BLaER1 (cell line): ENCODE data around the gene HNRNPL.
"Not testable (repeated sequence)": the region's sequence is repeated elsewhere in the genome, so short reads cannot be mapped to it uniquely, and the experiment has no call there.

Source experiments
- H3K27ac ChIP-seq: shearing (Covaris generic); formaldehyde crosslinking; 2 replicates; pipeline ENCODE4 v1.8.1; 2022
- H3K27me3 ChIP-seq: shearing (Covaris generic); formaldehyde crosslinking; 2 replicates; pipeline ENCODE4 v1.8.1; 2022
- H3K36me3 ChIP-seq: shearing (Covaris generic); formaldehyde crosslinking; 2 replicates; pipeline ENCODE4 v1.8.1; 2022
- H3K4me1 ChIP-seq: shearing (Covaris generic); formaldehyde crosslinking; 2 replicates; pipeline ENCODE4 v1.8.1; 2022
- H3K4me2 ChIP-seq: shearing (Covaris generic); formaldehyde crosslinking; 2 replicates; pipeline ENCODE4 v1.8.1; 2022
- H3K4me3 ChIP-seq: shearing (Covaris generic); formaldehyde crosslinking; 2 replicates; pipeline ENCODE4 v1.8.1; 2022
- H3K9ac ChIP-seq: shearing (Covaris generic); formaldehyde crosslinking; 2 replicates; pipeline ENCODE4 v1.8.1; 2022
- H3K9me3 ChIP-seq: shearing (Covaris generic); formaldehyde crosslinking; 2 replicates; pipeline ENCODE4 v1.8.1; 2022
- H4K20me1 ChIP-seq: shearing (Covaris generic); formaldehyde crosslinking; 2 replicates; pipeline ENCODE4 v1.8.1; 2022
- Cebpa-rat ChIP-seq: shearing (Covaris generic); IDR thresholded peaks from 2 replicates; pipeline ENCODE4 v1.8.1; 2022

Gene HNRNPL

DNA sequence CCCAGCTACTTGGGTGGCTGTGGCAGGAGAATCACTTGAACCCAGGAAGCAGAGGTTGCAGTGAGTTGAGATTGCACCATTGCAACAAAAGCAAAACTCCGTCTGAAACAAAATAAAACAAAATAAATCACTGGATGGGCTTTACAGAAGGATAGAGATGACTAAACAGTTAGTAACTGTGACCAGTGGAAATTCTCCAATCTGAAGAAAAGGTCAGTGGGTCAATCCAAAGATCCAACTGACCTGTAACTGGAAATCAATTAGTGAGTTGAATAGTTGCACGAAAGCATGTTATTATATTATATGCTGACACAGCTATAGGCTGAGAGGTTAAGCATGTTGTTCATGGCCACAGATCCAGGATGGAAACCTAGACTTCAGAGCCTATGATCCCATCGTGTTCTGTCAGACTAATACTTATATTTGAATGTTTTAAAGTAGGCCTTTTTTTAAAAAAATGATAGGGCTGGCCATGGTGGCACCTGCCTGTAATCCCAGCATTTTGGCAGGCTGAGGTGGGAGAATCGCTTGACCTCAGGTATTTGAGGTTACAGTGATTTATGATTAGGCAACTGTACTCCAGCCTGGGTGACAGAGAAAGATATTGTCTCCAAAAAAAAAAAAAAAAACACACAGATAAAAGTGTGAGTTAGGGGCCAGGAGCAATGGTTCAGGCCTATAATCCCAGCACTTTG is 19.6 kb downstream of the HNRNPL start:
- Histone ChIP-seq H3K27ac (no peak overlapping the region), H3K9ac (peak overlapping the region; percentile 89; the same call in 1 of the 2 replicates)
- TF ChIP-seq Cebpa-rat: no peak

DNA sequence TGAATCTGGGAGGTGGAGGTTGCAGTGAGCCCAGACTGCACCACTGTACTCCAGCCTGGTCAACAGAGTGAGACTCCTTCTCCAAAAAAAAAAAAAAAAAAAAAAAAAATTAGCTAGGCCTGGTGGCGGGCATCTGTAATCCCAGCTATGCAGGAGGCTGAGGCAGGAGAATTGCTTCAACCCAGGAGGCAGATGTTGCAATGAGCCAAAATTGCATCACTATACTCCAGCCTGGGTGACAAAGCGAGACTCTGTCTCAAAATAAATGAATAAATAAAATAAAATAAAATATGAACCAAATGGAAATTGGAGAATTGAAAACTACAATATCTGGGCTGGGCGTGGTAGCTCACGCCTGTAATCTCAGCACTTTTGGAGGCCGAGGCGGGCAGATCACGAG is 20.6 kb downstream of the HNRNPL start:
- H3K4me3 ChIP-seq, H3K27me3 ChIP-seq, H3K9me3 ChIP-seq, H3K9ac ChIP-seq, H3K4me2 ChIP-seq, H4K20me1 ChIP-seq, H3K27ac ChIP-seq: not testable (repeated sequence)
- Histone ChIP-seq H3K36me3 (peaks cover 59% of the 10 kb centered on the region), H3K4me1 (peaks cover 25% of the 10 kb centered on the region)

More for the DNA sequence above, 19.6 kb downstream of the HNRNPL start:
- H3K4me1 ChIP-seq: peaks cover 25% of the 10 kb centered on the region
- H3K27me3 ChIP-seq: no peaks in the 10 kb centered on the region
- H3K4me3 ChIP-seq: no peak overlapping the region
- H4K20me1 ChIP-seq: peaks cover under 1% of the 10 kb centered on the region; the same call in 1 of the 2 replicates
- H3K4me2 ChIP-seq: peak overlapping the region; percentile 93
- no peaks in the 10 kb centered on the region for H3K9me3 ChIP-seq
- peaks cover 58% of the 10 kb centered on the region for H3K36me3 ChIP-seq

DNA sequence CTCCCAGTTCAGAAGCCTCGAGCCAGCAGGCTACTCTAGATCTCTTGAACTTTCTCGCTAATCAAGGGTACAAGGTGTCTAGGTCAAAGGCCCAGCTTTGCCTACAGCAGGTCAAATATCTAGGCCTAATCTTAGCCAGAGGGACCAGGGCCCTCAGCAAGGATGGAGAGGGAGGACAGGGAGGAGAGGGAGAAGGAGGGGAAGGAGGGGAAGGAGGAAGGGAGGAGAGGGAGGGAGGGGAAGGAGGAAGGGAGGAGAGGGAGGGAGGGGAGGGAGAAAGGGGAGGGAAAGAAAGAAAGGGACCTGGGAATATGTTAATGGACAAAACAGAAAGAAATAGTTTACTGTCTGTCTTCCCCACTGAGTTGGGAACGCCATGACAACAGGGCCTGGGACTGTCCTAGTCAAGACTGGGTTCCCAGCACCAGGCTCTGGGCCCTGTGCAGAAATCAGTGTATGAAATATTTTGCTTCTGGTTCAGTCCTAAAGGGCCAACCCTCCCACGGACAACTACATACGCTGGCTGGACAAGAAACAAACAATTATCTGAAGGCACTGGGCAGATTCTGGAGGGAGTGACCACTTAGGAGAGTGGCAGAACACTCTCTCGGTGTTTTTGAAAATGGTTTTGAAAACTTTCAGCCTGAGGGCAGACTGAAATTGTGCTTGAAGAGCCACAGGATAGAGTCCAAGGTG is 22.8 kb downstream of the HNRNPL start:
- H3K4me3 ChIP-seq: no peak overlapping the region

DNA sequence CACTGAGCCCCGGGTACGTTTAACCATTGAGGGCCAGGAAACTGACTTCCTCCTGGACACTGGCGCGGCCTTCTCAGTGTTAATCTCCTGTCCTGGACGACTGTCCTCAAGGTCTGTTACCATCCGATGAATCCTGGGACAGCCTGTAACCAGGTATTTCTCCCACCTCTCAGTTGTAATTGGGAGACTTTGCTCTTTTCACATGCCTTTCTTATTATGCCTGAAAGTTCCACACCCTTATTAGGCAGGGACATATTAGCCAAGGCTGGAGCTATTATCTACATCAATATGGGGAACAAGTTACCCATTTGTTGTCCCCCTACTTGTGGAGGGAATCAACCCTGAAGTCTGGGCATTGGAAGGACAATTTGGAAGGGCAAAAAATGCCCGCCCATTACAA is 23.9 kb downstream of the HNRNPL start:
- H4K20me1 ChIP-seq, H3K27me3 ChIP-seq, H3K4me3 ChIP-seq, H3K4me1 ChIP-seq, H3K27ac ChIP-seq, H3K9ac ChIP-seq, H3K4me2 ChIP-seq, H3K9me3 ChIP-seq: not testable (repeated sequence)
- H3K36me3 ChIP-seq: peaks cover 91% of the 10 kb centered on the region

More for the DNA sequence above, 22.8 kb downstream of the HNRNPL start:
- no peak for TF ChIP-seq Cebpa-rat
- Histone ChIP-seq H3K4me1 (peaks cover 14% of the 10 kb centered on the region), H3K36me3 (peaks cover 81% of the 10 kb centered on the region), H3K9ac (no peak overlapping the region), H3K27me3 (no peaks in the 10 kb centered on the region), H3K9me3 (peaks cover 10% of the 10 kb centered on the region), H3K4me2 (no peak overlapping the region), H3K27ac (no peak overlapping the region), H4K20me1 (no peaks in the 10 kb centered on the region)

DNA sequence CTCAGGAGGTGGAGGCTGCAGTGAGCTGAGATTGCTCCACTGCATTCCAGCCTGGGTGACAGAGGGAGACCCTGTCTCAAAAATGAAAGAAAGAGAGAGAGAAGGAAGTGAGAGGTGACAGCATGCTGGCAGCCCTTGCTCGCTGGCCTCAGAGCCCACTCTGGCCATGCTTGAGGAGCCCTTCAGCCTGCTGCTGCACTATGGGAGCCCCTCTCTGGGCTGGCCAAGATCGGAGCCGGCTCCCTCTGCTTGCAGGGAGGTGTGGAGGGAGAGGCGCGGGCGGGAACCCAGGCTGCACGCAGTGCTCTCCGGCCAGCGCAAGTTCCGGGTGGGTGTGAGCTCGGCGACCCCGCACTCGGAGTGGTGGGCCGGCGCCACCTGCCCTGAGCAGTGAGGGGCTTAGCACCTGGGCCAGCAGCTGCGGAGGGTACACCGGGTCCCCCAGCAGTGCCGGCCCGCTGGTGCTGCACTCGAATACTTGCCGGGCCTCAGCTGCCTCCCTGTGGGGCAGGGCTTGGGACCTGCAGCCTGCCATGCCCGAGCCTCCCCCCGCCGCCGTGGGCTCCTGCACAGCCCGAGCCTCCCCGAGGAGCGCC is 28.5 kb downstream of the HNRNPL start:
- not testable (repeated sequence) for H3K27ac ChIP-seq, H3K9me3 ChIP-seq
- H3K36me3 ChIP-seq: peaks cover 89% of the 10 kb centered on the region

DNA sequence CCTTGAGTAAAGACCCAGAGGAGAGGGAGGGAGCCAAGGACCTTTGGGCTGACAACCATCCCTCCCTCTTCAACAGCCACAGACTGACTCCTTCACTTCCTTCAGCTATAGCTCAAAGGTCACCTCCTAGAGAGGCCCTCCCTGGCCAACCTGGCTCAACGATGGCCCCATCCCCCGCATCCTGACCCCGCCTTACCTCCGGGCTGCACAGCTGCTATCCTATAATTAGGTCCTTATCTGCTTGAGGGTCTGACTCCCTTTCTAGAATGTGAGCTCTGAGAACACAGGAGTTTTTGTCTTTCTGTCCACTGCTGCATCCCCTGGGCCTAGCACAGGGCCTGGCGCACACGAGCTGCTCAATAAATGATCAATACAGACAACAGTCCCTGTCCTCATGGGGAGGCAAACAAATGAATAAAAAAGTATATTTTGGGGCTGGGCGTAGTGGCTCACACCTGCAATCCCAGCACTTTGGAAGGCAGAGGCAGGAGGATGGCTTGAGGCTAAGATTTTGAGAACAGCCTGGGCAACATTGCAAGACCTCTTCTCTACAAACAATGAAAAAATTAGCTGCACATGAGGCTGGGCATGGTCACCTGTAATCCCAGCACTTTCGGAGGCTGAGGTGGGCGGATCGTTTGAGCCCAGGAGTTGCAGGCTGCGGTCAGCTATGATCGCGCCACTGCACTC is 30.4 kb downstream of the HNRNPL start:
- TF ChIP-seq Cebpa-rat: no peak
- Histone ChIP-seq H3K4me3 (no peak overlapping the region), H3K9ac (no peak overlapping the region), H3K36me3 (peaks cover 89% of the 10 kb centered on the region), H3K9me3 (peaks cover 10% of the 10 kb centered on the region), H3K4me1 (peaks cover 8% of the 10 kb centered on the region; the same call in 1 of the 2 replicates), H4K20me1 (peaks cover 24% of the 10 kb centered on the region; the same call in 1 of the 2 replicates), H3K4me2 (no peak overlapping the region), H3K27me3 (no peaks in the 10 kb centered on the region), H3K27ac (no peak overlapping the region)

More for the DNA sequence above, 28.5 kb downstream of the HNRNPL start:
- not testable (repeated sequence) for H3K4me3 ChIP-seq, H3K4me1 ChIP-seq, H3K27me3 ChIP-seq, H3K4me2 ChIP-seq, H3K9ac ChIP-seq
- peaks cover 24% of the 10 kb centered on the region; the same call in 1 of the 2 replicates for H4K20me1 ChIP-seq

DNA sequence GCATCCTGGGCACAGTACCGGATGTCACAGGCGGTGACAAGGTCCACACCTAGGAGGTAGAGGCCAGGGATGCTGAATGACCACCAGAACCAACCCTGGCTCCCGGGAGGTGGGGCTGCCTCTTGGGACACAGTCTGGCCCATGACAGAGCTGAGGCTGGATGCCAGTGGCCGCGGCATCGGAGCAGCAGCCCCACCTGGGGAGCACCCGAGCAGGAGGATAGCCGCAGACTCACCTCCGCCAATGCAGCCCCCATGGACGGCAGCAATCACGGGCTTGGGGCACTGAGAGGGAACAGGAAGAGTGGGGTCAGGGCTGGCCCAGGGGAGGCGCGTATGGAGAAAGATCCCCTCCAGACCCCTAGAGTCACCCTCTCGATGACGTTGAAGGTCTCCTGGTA is 32.7 kb downstream of the HNRNPL start:
- no peaks in the 10 kb centered on the region for H3K9me3 ChIP-seq
- no peaks in the 10 kb centered on the region for H3K27me3 ChIP-seq
- H3K9ac ChIP-seq: no peak overlapping the region
- no peak overlapping the region for H3K4me2 ChIP-seq
- peaks cover 68% of the 10 kb centered on the region for H3K36me3 ChIP-seq
- H4K20me1 ChIP-seq: peaks cover 24% of the 10 kb centered on the region; the same call in 1 of the 2 replicates
- no peak overlapping the region for H3K27ac ChIP-seq
- peaks cover 8% of the 10 kb centered on the region; the same call in 1 of the 2 replicates for H3K4me1 ChIP-seq
- H3K4me3 ChIP-seq: no peak overlapping the region
- TF ChIP-seq Cebpa-rat: no peak

DNA sequence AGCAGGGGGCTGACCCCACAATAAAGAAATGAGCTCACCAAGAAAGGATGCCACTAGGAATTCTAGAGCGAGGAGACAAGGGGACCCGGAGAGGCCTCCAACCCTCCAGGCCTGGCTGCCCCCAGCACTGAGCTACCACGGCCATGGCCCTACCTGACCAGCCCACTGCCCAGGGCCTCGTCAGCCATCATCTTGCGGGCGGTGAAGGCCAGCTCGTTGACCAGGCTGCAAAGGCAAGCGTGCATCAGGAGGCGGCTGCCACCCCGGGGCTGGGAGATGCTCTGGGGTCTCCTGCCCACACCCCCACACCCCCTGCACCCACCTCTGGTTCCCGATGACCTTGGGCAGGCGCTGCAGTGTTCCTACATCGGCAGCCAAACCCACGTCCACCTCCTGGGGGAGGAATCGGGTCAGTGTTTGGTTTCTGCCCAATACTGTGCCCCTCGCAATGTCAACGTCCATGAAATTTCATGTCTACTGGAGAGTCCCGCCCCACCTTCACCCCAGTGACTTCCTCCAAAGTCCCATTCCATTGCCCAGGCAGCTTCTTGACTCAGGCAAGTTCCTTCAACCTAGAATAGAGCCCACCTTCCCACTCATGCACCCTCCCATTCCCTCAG is 33.5 kb downstream of the HNRNPL start:
- H3K4me1 ChIP-seq: peaks cover 8% of the 10 kb centered on the region; the same call in 1 of the 2 replicates
- H3K27me3 ChIP-seq: no peaks in the 10 kb centered on the region
- H3K9me3 ChIP-seq: no peaks in the 10 kb centered on the region
- TF ChIP-seq Cebpa-rat: no peak
- no peak overlapping the region for H3K4me2 ChIP-seq
- H4K20me1 ChIP-seq: peaks cover 20% of the 10 kb centered on the region; the same call in 1 of the 2 replicates
- no peak overlapping the region for H3K9ac ChIP-seq
- H3K36me3 ChIP-seq: peaks cover 60% of the 10 kb centered on the region
- no peak overlapping the region for H3K4me3 ChIP-seq
- H3K27ac ChIP-seq: no peak overlapping the region
